ENCODE measurements around the gene LRRC28.

LRRC28 gene

GRCh38 chr15:99324082-99324620, 72.9 kb downstream of the LRRC28 start (continued):
- TF ChIP-seq ZNF626 (tag by site-specific recombination; IDR thresholded peaks at IDR 0.05) (no peak), ZNF324 (tag by site-specific recombination; IDR thresholded peaks at IDR 0.05) (no peak), ZFP37 (tag by site-specific recombination; IDR thresholded peaks at IDR 0.05) (no peak), ZNF621 (tag by site-specific recombination; IDR thresholded peaks at IDR 0.05) (no peak), SP2 (tag by site-specific recombination; IDR thresholded peaks at IDR 0.05) (no peak), GLIS2 (tag by site-specific recombination; IDR thresholded peaks at IDR 0.05) (no peak), ZNF76 (tag by site-specific recombination; IDR thresholded peaks at IDR 0.05; ENCODE audit: borderline replicate concordance, low read depth) (no peak), TSHZ1 (tag by site-specific recombination; IDR thresholded peaks at IDR 0.05; ENCODE audit: borderline replicate concordance) (no peak), ZNF211 (tag by site-specific recombination; IDR thresholded peaks at IDR 0.05; ENCODE audit: low read depth) (no peak), ZNF292 (tag by site-specific recombination; IDR thresholded peaks at IDR 0.05; ENCODE audit: borderline replicate concordance, low read depth) (no peak), ZNF548 (tag by site-specific recombination; IDR thresholded peaks at IDR 0.05) (no peak), YY2 (tag by site-specific recombination; IDR thresholded peaks at IDR 0.05) (no peak), ZNF18 (tag by site-specific recombination; IDR thresholded peaks at IDR 0.05) (no peak), KLF1 (tag by site-specific recombination; IDR thresholded peaks at IDR 0.05) (peak; percentile 30; the same call in 1 of the 2 replicates), EGR2 (tag by site-specific recombination; IDR thresholded peaks at IDR 0.05; ENCODE audit: low read depth) (no peak), ZNF37A (tag by site-specific recombination; IDR thresholded peaks at IDR 0.05) (no peak), RBAK (tag by site-specific recombination; IDR thresholded peaks at IDR 0.05) (no peak), ZNF266 (tag by site-specific recombination; IDR thresholded peaks at IDR 0.05; ENCODE audit: low read depth) (no peak), HOXC10 (CRISPR knock-in tag; IDR thresholded peaks at IDR 0.05) (no peak), ZNF366 (tag by site-specific recombination; conservative IDR thresholded peaks at IDR 0.05) (peak; percentile 27; the same call in 1 of the 2 replicates), ZNF146 (tag by site-specific recombination; IDR thresholded peaks at IDR 0.05) (no peak), ZNF155 (tag by site-specific recombination; IDR thresholded peaks at IDR 0.05) (no peak), SCRT2 (tag by site-specific recombination; IDR thresholded peaks at IDR 0.05) (no peak), ZNF133 (tag by site-specific recombination; IDR thresholded peaks at IDR 0.05) (no peak), ZNF174 (tag by site-specific recombination; IDR thresholded peaks at IDR 0.05) (no peak), ZNF248 (tag by site-specific recombination; IDR thresholded peaks at IDR 0.05) (no peak), ZNF24 (tag by site-specific recombination; IDR thresholded peaks at IDR 0.05) (no peak), IKZF3 (tag by site-specific recombination; IDR thresholded peaks at IDR 0.05) (no peak)
- TF ChIP-seq, protein P1, sequence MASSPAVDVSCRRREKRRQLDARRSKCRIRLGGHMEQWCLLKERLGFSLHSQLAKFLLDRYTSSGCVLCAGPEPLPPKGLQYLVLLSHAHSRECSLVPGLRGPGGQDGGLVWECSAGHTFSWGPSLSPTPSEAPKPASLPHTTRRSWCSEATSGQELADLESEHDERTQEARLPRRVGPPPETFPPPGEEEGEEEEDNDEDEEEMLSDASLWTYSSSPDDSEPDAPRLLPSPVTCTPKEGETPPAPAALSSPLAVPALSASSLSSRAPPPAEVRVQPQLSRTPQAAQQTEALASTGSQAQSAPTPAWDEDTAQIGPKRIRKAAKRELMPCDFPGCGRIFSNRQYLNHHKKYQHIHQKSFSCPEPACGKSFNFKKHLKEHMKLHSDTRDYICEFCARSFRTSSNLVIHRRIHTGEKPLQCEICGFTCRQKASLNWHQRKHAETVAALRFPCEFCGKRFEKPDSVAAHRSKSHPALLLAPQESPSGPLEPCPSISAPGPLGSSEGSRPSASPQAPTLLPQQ (tag by site-specific recombination; IDR thresholded peaks at IDR 0.05) = peak; percentile 81
- TF ChIP-seq, protein P2, sequence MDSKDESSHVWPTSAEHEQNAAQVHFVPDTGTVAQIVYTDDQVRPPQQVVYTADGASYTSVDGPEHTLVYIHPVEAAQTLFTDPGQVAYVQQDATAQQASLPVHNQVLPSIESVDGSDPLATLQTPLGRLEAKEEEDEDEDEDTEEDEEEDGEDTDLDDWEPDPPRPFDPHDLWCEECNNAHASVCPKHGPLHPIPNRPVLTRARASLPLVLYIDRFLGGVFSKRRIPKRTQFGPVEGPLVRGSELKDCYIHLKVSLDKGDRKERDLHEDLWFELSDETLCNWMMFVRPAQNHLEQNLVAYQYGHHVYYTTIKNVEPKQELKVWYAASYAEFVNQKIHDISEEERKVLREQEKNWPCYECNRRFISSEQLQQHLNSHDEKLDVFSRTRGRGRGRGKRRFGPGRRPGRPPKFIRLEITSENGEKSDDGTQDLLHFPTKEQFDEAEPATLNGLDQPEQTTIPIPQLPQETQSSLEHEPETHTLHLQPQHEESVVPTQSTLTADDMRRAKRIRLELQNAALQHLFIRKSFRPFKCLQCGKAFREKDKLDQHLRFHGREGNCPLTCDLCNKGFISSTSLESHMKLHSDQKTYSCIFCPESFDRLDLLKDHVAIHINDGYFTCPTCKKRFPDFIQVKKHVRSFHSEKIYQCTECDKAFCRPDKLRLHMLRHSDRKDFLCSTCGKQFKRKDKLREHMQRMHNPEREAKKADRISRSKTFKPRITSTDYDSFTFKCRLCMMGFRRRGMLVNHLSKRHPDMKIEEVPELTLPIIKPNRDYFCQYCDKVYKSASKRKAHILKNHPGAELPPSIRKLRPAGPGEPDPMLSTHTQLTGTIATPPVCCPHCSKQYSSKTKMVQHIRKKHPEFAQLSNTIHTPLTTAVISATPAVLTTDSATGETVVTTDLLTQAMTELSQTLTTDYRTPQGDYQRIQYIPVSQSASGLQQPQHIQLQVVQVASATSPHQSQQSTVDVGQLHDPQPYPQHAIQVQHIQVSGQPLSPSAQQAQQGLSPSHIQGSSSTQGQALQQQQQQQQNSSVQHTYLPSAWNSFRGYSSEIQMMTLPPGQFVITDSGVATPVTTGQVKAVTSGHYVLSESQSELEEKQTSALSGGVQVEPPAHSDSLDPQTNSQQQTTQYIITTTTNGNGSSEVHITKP (tag by site-specific recombination; IDR thresholded peaks at IDR 0.05) = peak; percentile 79
- TF ChIP-seq, protein P3, sequence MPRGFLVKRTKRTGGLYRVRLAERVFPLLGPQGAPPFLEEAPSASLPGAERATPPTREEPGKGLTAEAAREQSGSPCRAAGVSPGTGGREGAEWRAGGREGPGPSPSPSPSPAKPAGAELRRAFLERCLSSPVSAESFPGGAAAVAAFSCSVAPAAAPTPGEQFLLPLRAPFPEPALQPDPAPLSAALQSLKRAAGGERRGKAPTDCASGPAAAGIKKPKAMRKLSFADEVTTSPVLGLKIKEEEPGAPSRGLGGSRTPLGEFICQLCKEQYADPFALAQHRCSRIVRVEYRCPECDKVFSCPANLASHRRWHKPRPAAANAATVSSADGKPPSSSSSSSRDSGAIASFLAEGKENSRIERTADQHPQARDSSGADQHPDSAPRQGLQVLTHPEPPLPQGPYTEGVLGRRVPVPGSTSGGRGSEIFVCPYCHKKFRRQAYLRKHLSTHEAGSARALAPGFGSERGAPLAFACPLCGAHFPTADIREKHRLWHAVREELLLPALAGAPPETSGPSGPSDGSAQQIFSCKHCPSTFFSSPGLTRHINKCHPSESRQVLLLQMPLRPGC (tag by site-specific recombination; IDR thresholded peaks at IDR 0.05) = no peak
